Measurements from ENCODE around the gene ELOVL4.

ELOVL4 gene

GRCh38 chr6:79947191-79948186 is at the start of gene ELOVL4:
Gene ELOVL4, minus strand, starts transcription at chr6:79947553. Its CDS starts 274 bp downstream, at chr6:79947279.
- peak; percentile 81 to 84 for DNase-seq

DNA sequence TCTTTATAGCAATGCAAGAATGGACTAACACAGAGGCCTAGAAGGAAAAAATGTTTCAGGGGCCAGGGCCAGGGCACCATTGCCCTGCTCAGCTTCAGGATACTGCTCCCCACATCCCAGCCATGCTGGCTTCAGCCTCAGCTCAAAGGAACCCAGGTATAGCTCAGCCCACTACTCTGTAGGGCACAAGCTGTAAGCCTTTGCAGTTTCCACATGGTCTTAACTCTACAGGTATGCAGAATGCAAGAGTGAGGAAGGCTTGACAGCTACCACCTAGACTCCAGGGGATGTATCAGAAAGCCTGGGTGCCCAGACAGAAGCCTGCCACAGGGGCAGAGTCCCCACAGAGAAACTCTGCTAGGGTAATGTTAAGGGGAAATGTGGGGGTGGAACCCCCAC is 46.6 kb upstream of the ELOVL4 start:
- no peak for DNase-seq

GRCh38 chr6:79993012-79993910 is 45.9 kb upstream of the ELOVL4 start:
- DNase-seq: no peak

- no peak for DNase-seq
These were observed 42.3 kb upstream of the ELOVL4 start for GRCh38 chr6:79989641-79990040.

GRCh38 chr6:79985128-79985527 is 37.8 kb upstream of the ELOVL4 start:
- DNase-seq: no peak

DNA sequence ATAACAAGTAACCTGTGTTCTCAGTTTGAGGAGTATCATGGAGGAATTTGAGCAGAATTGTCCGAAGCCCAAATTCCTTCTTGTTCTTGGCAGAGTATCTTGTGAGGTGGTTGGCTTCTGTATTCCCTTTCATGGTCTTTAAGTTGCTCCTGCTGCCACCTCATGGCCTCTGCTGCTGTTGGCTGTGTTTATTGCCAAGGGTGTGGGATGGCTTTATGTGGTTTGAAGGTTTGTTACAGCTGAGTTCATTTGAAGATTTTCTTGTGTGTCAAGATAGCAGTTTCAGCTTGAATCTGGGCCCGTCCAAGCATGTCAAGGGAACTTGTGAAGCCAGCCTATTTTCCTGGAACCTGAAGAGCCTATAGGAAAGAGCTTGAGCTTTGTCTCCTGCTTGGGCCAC is 36.9 kb upstream of the ELOVL4 start:
- no peak for DNase-seq

- DNase-seq: no peak
These were observed 34.3 kb upstream of the ELOVL4 start for GRCh38 chr6:79981652-79982051.

GRCh38 chr6:79971193-79971592 is 23.8 kb upstream of the ELOVL4 start:
- DNase-seq: no peak

- no peak for DNase-seq
These were observed 22.4 kb upstream of the ELOVL4 start for GRCh38 chr6:79969784-79970183.

DNA sequence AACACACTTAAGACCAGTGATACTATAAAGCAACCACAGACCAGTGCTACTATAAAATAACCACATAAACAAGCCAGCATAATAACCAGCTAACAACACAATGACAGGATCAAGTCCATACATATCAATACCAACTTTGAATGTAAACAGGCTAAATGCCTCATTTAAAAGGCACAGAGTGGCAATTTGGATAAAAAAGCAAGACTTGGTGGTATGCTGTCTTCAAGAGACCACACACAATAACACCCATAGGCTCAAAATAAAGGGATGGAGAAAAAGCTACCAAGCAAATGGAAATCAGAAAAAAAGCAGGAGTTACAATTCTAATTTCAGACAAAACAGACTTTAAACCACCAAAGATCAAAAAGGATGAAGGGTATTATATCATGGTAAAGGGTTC is 19.8 kb upstream of the ELOVL4 start:
- no peak for DNase-seq

- DNase-seq: no peak
These were observed 17.3 kb upstream of the ELOVL4 start for GRCh38 chr6:79964607-79965081.

DNA sequence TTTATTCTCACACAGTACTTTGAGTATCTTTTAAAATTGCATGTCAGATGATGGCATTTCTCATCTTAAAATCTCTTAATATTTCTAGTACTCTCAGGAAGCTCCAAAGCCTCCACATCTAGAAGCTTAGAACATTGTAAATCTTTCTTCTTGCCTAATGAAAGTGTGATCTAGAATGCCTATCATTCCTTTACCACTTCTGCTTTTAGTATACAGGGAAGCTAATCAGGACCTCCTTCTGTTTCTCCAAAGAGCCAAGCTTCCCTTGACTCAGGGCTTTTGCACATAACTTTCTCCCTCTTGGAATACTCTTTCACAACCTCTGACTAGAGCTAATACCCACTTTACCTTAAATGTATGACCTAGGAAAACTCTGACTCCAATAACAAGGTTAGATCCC is 7.5 kb upstream of the ELOVL4 start:
- no peak for DNase-seq

DNA sequence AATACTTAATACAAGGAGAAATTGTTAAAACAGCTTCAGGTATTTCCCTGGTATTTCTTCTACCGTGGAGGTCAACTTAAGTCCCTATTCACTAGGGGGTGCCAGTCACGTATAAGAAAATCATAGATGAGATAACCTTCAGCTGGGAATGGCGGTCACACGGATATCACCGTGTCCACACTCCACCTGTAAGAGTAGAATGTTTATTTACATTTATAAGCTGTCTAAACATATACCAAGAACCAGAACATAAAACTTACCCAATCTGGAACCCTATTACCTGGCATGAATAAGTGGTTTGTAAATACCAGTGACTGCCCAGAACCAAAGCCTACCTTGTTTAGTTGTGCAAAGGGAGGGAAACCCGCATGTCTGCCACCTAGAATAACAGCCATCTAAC is 1.9 kb upstream of the ELOVL4 start:
- DNase-seq: peak; percentile 39 to 56

DNA sequence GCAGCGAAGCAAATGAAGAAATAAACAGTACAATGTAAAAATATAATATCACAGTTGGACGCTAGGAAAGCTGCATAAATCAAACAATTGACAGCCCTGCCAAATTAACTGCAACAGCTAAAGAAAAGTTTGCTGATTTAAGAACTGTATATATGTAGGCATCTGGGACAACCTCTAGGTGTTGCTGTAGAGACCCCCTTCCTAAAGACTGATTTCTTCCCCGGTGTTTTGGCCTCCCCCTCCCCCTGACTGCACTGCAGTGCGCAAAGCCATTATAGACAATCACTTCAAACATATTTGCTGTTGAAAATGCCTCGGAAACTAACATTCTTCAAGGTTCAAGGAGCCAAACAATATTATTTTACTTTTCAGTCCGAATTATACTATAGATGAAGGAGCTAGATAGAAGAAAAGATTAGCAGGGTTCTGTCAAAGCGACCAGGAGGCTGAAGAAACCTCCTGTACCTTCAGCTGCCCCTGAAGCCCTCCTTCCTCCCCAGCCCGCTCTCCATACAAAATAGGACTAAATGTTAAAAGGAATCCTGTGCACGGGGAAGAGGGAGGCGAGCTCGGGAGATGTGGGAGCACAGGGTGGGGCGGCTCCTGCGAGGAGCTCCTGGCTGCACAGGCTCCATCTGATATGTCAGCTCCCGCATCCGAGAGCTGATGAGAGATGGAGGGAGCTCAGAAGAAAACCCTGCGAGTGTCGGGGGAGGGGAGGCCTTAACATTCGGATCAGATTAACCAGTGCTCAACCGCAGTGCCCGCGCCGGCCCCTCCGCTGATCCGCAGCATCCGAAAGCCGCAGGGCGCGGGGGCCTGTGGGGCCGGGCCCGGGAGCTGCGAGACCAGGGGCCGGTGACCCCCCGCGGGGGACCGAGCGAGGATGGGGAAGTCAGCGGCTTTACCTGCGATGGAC is 822 bp downstream of the ELOVL4 start:
- no peak for DNase-seq

GRCh38 chr6:79943133-79943532 is 4.2 kb downstream of the ELOVL4 start:
- DNase-seq: no peak

GRCh38 chr6:79941489-79942151 is 5.7 kb downstream of the ELOVL4 start:
- no peak for DNase-seq

DNA sequence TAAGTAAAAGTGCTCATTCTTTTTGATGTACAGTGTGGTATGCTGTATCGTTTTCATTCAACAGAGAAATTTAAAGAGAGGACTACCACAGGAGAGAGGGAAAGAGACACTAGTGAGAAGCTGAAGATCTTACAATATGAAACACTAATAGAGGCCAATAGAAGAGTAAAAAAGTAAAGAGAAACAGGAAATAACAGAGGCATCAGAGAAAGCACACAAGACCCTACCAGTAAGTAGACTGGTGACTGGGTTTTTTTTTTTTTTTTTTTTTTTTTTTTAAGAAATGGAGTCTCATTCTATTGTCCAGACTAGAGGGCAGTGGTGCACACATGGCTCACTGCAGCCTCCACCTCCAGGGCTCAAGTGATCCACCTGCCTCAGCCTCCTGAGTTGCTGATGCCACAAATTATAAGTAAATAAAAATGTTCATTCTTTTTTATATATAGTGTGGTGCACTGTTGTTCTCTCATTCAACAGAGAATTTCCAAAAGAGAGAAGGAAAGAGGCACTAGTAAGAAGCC is 18.8 kb downstream of the ELOVL4 start:
- no peak for DNase-seq

DNA sequence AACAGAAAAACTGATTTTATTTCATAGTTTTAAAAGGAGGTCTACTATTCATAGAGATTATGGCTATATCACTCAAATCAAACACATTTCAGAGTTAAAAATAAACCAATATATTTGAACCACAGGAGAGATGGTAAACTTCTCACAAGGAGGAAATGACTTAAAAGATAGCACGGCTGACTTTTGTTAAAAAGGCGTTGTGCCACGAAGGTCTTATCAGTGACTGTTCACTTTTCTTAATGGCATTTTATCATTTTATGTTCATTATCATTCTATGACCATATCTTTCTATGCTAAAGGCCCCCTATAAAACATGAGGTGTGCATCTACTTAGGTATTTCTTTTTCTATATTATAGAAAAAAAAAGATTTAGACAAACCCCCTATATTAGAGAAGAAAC is 19.6 kb downstream of the ELOVL4 start:
- DNase-seq: no peak

- no peak for DNase-seq
These were observed 24.1 kb downstream of the ELOVL4 start for GRCh38 chr6:79923270-79923669.

- DNase-seq: no peak
These were observed 25.3 kb downstream of the ELOVL4 start for GRCh38 chr6:79922018-79922417.

DNA sequence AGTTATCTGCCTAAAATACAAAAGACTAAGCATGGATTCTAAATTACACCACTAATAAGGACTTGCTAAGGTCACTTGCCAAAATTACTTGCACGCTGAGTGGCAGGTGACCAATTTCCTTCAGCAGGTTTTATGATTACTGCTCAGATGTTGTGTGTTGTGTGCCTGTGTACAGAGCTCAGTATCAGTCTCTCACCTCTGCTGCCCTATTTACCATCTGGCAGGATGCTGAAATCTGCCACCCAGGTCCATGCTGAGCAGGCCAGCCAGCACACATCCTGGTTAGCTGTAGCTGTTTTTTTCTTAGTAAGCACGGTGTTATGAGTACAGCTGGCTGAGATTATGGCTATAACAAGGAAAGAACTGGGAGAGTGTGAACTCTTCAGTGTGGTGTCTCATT is 34.0 kb downstream of the ELOVL4 start:
- no peak for DNase-seq

GRCh38 chr6:79911992-79912391 is 35.4 kb downstream of the ELOVL4 start:
- no peak for DNase-seq
